GM19240 (cell line): ENCODE results near the gene GSTM5.
"Not testable (repeated sequence)": the region's sequence is repeated elsewhere in the genome, so short reads cannot be mapped to it uniquely, and the experiment has no call there.

ENCODE experiments used
- DNase-seq: peaks from one replicate; pipeline ENCODE4 v3.0.0; 2011; ENCODE audit warnings: low spot score; ENCODE audit not compliant: insufficient read length

Gene GSTM5

DNA sequence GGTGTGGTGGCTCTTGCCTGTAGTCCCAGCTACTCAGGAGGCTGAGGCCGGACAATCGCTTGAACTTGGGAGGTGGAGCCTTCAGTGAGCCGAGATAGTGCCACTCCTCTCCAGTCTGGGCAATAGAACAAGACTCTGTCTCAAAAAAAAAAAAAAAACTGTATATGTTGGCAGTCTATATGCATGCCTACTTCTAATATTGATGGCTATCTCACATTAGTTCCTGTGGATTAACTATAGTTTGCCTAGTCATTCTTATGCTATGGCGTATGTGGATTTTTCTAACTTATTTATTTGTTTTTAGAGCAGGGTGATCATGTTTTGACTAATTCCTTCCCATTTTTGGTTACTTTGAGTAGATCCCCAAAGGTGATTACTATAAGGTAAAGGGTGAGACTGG, 15.0 kb upstream of the GSTM5 start:
- no peak for DNase-seq

DNA sequence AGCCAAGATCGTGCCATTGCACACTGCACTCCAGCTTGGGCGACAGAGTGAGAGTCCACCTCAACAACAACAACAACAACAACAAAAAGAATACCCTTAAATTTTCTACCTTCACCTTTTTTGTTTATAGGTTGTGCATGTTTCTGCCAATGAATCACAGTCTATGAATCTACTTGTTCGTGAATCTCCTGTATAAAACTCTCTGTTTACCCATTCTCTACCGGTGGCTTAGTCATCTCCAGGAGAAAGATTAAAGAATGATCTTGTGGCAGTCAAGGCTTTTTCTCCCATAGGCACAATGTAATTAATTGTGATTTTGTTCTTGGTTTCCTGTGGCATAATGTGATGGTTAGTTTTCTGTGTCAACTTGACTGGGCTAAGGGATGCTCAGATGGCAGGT, 14.2 kb upstream of the GSTM5 start:
- not testable (repeated sequence) for DNase-seq

DNA sequence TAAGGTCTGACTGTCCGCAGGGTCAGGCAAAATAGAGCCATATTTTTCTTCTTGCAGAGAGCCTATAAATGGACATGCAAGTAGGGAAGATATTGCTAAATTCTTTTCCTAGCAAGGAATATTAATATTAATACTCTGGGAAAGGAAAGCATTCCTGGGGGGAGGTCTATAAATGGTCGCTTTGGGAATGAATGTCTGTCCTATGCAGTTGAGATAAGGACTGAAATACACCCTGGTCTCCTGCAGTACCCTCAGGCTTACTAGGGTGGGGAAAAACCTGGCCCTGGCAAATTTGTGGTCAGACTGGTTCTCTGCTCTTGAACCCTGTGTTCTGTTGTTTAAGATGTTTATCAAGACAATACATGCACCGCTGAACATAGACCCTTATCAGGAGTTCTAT, 9.1 kb upstream of the GSTM5 start:
- not testable (repeated sequence) for DNase-seq

DNA sequence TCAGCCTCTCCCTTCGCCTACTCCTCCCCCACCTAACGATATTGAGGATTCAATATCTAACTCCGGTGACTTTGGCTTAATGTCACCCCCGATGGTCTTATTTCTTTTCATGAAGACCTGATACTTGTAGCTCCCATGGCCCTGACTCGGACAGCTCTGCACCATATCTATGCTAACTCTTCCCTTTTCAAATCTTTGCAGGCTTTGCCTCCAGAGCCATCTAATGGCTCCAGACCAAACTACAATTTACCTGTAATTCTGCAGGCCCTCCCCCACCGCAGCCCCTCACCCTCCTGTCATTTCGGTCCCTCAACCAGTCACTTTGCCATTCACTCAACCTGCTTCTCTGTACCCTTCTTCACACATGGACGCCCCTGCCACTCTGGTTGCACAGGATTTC, 7.9 kb upstream of the GSTM5 start:
- no peak for DNase-seq

DNA sequence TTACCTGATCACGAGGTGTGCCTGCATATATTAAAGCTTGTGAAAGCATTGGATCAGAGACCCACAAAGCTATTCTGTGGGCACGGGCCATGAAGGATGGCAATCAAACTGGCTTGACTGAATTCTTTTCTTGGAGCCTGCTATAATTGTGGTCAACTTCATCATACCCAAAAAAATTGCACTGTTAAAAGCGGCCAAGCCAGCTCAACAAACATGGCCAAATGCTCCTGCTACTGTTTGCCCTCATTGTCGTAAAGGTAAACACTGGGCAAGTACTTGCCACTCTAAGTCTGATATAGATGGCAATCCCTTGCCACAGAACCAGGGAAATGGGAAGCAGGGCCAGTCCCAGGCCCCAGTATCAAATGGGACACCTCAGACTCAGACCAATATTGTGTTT, 6.6 kb upstream of the GSTM5 start:
- DNase-seq, result no peak

DNA sequence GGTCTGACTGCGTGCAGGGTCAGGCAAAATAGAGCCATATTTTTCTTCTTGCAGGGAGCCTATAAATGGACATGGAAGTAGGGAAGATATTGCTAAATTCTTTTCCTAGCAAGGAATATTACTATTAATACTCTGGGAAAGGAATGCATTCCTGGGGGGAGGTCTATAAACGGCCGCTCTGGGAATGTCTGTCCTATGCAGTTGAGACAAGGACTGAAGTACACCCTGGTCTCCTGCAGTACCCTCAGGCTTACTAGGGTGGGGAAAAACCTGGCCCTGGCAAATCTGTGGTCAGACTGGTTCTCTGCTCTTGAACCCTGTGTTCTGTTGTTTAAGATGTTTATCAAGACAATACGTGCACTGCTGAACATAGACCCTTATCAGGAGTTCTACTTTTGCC, 3.1 kb upstream of the GSTM5 start:
- DNase-seq, result not testable (repeated sequence)

DNA sequence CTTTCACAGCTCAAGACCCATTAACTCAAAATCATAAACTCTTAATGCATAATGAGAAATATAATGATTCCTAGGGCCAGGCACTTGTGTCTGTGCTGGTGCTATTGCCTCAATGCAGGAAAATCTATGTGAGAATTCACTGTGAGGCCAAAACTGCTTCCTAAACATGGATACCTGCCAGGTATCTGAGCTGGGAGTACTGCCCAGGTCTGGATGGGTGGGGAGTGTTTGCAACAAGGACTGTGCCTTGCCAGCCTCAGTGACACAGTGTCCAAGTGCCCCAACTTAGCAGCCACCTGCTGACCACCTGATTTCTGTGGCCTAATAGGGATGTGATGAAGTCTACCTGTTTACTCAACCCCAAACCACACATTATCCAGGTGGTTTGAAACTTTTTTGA, 2.2 kb upstream of the GSTM5 start:
- not testable (repeated sequence) for DNase-seq

DNA sequence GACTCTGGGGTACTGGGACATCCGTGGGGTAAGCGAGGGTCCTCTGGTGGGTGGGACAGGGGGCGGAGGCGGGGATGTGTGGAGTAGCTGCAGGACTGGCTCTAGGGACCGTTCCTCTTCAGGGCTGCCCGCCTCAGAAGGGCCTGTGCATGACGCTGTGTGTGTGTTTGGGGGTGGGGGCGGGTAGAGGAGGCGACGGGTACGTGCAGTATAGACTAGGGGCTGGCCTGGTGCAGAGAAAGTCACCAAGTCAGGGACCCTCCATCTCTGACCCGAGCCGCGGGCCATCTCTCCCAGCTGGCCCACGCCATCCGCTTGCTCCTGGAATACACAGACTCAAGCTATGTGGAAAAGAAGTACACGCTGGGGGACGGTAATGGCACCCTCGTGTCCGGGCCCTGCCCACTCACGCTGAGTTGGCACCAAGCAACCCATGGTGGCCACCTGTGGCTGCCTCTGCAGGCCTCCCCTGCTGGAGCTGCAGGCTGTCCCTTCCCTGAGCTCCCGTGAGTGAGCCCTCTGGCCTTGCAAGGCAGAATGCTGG, 342 bp downstream of the GSTM5 start:
- DNase-seq, result no peak

DNA sequence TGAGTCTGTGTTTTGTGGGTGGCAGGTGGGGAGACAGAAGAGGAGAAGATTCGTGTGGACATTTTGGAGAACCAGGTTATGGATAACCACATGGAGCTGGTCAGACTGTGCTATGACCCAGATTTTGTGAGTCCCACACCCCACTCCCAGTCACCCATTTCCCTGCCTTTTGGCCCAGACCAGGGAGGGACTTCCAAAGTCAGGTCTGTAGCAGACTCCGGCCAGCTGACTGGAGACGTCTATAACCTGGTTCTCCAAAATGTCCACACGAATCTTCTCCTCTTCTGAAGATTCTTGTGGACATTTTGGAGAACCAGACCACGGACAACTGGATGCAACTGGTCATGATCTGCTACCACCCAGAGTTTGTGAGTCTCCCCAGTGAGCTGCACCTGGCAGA, 1.6 kb downstream of the GSTM5 start:
- DNase-seq, result no peak

DNA sequence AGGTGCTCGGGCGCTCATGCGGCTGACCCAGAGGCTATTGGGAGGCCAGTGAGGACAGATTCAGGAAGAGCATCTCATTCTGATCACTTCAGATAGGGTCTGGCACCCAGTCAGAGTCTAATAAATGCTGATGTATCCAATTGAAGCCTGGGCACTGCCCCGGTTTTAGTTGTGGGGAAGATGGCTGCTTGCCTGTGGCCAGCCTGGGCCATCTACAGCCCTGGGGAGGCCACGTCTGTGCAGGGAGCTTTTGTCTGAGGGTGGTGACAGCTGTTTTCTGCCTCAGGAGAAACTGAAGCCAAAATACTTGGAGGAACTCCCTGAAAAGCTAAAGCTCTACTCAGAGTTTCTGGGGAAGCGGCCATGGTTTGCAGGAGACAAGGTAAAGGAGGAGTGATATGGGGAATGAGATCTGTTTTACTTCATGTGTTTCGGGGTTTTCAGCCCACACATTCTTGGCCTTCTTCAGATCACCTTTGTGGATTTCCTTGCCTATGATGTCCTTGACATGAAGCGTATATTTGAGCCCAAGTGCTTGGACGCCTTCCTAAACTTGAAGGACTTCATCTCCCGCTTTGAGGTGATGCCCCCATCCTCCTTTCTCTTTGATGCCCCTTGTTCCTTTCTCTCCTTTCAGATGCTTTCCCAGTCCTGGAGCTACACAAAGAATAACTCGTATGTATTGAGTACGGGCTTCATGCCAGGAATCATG, 2.8 kb downstream of the GSTM5 start:
- no peak for DNase-seq

DNA sequence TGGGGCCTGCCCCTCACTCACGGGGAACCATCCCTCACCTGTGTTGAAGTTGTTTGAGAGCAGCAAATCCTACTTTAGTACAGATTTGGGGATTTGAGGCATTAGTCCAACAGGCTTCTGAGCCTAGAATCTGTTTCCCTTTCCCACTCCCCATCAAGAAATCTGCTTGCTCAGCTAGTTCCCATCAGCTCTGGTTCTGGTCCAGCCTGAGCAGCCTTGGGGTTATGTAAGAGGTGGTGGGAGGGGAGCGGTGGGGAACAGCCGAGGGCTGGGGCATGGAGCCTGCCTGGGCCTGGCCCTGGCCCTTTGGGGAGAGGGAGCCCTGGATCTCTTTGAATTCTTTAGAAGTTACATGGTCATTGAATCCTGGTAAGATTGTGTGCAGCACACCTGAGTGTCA, 4.1 kb downstream of the GSTM5 start:
- DNase-seq, result no peak

DNA sequence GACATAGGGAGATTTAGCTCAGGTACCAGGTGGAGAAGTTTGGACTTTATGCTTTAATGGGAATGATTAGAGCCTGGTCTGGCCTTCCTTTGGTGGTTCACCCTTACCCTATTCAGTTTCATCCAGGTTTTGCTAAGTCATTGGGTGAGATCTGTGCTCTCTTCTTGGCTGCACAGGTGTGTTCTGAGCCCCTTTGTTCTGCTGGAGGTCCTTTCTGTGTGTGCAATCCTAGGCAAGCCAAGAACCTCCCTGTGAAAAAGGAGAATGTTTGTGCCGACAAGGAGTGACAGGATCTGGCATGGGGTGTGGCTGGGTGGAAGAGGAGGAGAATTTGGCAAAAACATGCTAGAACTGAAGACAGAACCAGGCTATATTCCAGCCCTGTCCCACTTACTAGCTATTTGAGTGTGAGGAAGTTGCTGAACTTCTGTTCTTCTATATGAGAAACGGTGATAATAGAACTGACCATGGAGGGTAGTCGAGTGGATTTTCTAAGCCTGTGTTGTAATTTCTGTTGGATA, 4.6 kb downstream of the GSTM5 start:
- DNase-seq, result no peak

DNA sequence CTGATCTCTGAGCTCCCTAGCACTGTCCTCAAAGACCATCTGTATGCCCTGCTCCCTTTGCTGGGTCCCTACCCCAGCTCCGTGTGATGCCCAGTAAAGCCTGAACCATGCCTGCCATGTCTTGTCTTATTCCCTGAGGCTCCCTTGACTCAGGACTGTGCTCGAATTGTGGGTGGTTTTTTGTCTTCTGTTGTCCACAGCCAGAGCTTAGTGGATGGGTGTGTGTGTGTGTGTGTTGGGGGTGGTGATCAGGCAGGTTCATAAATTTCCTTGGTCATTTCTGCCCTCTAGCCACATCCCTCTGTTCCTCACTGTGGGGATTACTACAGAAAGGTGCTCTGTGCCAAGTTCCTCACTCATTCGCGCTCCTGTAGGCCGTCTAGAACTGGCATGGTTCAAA, 5.7 kb downstream of the GSTM5 start:
- no peak for DNase-seq

DNA sequence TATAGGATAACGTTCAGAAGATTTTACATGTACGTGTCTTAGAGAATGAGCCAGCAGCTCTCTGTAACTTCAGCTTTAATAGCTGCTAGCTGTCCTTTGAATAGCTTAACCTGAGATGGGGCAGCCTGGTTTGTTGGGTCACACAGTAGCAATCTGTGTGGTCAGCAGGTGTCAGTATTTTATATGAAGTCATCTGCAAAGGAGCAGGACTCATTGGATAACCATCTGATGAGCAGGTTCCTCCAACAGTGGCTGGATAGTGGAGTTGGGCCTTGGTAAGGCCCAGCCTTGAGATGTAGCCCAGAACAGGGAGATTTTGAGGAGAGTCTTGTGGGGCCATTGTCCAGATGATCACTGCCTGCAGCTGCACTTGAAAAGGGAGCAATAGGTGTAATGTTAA, 6.4 kb downstream of the GSTM5 start:
- DNase-seq, result no peak

DNA sequence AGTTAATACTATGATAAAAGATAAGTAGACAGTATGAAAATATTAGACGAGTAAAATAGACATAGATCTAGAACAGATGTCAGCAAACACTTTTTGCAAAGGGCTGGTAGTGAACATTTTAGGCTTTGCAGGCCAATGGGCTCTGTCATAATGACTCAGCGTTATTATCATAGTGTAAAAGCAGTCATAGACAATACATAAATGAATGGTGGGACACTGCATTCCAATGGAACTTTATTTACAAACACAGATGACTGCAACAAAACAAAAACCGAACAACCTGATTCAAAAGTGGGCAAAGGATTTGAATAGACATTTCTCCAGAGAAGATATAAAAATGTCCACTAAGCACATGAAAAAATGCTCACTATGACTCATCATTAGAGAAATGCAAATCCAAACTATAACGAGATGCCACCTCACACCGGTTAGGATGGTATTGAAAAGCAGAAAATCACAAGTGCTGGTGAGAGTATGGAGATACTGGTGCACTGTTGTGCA, 7.3 kb downstream of the GSTM5 start:
- DNase-seq, result no peak

DNA sequence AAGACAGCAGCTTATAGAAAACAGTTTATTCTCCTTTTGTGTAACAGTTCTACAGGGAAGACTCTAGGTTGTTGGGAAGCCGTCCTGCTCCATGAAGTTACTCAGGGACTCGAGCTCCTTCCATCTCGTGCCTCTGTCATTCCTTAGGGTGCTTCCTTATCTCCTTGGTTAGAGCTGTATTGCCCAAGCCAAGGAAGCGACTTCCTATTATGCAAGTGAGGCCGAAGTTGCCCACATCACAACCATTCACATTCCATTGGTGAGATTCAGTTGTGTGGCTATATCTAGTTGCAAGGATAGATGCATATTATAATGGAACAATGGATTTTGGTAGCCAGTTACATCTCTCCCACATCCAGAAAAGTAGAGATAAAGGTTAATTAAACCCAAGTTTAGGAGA, 9.0 kb downstream of the GSTM5 start:
- DNase-seq, result no peak

DNA sequence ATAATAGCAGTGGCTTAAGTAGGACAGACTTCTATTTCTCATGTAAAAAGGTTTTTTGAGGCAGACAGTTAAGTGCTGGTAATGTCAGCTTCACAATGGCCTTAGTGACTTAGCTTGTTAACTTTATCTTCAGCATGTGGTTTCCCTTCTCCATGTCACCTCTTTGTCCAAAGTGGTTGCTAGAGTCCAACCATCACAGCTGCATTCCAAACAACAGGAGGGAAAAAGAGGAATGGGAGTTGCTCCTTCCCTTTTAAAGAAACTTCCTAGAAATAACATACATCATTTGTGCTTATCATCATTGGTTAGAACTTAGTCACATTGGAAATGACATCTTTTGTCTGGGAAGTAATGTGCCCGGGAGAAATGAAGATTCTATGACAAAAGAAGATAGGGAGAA, 9.9 kb downstream of the GSTM5 start:
- no peak for DNase-seq

DNA sequence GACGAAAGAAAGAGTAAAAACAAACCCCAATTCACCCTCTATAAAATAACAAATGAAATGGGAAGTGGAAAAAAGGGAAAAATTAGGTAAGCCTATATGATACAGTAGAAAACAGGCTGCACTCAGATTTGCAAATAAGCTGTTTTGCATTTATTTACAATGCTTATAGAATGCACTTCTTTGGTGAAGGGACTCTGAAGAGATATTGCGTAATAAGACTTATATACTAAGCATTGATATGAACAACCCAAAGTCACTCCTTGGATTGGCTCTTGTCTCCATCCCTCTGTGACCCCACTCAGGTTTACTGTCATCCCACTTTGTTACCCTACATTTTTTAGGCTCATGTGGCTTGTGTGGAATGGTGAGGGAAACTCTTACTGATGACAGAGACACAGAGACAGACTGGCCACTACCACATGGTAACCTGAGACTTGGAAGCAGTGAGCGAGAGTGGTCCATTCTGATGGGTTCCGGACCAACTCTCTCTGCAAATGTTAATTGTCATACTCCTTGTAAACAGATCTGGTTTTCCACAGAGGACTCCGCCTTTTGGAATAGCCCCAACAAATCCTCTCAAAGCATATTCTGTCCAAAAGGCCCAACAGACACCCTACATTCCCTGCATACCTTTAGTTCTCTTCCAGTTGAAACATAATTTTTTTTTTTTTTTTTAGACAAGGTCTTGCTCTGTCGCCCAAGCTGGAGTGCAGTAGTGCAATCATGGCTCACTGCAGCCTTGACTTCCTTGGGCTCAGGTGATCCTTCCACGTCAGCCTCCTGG, 11.0 kb downstream of the GSTM5 start:
- no peak for DNase-seq

DNA sequence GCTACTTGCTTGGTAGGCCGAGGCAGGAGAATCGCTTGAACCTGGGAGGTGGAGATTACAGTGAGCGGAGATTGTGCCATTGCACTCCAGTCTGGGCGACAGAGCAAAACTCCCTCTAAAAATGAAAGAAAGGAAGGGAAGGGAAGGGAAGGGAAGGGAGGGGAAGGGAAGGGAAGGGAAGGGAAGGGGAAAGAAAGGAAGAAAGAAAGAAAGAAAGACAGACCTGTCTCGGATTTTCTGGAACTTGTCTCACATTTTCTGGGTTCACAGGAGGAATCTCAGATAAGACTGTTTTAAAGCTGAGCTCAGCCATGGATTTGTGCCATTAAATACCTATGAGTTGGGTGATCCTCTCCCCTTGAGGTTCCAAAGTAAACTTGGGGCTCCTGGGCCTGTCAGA, 12.9 kb downstream of the GSTM5 start:
- no peak for DNase-seq

DNA sequence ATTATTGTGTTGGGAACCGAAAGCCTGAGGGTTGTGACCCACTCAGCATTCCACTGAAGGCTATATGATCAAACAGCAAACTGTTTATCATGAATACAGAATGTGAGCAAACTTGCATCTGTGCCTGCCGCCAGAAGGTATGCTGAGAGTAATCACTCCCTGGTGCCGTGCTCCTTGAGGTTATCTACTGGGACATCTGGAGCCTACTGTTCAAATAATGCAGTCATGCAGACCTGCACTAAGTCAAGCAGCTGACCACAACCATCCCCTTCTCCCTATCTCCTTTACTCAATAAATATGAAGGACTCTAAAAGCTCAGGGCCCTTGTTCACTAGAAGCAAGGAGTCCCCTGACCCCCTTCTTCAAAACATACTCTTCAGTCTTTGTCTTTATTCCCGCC, 13.5 kb downstream of the GSTM5 start:
- no peak for DNase-seq

DNA sequence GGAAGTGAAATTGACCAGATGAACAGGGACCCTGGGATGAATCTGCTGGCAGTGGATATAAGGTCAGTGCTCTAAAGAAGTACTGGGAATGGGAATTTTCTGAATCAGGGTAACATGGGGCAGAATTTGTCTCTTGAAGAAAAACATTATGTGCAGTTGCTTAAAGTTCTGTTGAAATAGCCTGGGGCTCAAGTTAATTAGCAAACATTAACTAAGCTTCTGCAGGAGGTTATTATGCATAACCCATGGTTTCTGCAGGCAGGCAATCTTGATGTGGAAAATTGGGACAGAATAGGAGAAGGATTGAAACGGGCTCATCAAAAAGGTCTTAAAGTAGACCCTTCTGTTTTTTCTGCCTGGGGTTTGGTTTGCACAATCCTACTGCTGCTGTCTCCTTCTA, 14.0 kb downstream of the GSTM5 start:
- DNase-seq, result no peak

DNA sequence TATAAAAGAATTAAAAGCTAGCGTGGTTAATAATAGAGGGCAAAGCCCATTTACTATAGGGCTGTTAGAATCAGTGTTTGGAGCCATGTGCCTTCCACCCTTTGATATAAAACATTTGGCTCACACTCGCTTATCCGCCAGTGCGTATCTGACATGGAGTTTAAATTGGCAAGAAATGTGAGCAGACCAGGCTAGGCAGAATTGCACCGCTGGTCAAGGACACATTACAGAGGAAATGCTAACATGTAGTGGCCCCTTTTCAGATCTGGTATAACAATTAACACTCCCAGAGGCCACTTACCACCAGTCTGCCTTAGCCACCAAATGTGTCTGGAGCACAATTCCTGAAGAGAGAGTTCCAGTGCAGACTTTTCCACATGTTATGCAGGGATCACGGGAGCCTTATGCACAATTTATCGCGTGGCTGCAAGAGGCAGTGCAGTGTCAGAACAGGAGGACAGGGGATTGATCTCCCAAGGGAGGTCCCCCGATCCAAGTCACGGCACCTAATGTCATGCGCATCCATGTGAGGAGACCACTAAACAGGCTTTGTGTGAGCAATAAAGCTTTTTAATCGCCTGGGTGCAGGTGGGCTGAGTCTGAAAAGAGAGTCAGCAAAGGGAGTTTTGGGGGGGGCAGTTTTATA, 14.8 kb downstream of the GSTM5 start:
- no peak for DNase-seq
